ENCODE data around the gene NAALADL2. TPM values are rescaled to one million over a fixed set of nuclear protein-coding genes. Genes with fewer than 3 reads are reported as not detected.

NAALADL2 gene
- polyA plus RNA-seq, 3 donors = not detected

DNA sequence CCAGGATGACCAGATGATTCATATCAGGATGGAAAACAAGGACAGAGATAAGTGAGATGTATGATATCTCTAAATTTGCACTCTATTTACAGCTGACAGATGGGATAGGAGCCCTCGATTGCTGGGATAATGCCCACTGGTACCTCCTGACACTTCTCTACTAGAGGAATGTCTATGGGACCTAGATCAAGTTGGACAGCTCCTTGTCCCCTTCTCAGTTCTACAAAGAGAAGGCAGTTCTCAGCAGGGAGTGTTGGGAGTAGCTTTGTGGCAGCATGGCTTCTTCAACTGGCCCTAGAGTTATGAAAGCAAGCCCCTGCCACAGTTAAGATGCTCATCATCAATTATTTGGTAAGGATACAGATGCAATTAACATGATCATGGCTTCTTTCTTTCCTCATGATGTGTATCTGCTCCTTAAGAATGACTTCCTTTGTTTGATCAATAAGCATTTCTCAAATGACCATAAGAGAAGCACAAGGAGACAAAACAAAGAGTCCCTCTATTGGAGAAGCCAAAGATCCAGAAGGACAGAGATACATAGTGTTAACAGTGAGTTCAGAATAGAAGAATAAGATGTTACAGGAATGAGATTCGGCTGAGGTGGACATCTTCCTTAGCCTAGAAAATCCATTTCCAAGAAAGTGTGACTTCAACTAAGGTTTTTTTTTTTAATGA is 481.3 kb downstream of the NAALADL2 start:
- intact Hi-C loops (cut with micrococcal nuclease) = no loop called here
- Mint-ChIP-seq H3K27ac (no peak overlapping the region), H3K27me3 (ENCODE audit: low read depth in 3 of 3) (peaks cover 0 to 3% (median 0%) of the 10 kb centered on the region in 3 donors), H3K4me1 (no peaks in the 10 kb centered on the region), H3K36me3 (no peaks in the 10 kb centered on the region), H3K9me3 (peaks cover 0 to 3% (median 0%) of the 10 kb centered on the region in 7 donors), H3K4me3 (no peak overlapping the region)
- Histone ChIP-seq H3K9me3 (replicated peaks in 1 of 2; ENCODE audit: control insufficient read depth in 1 of 2, insufficient read depth in 1 of 2, low read length in 2 of 2) (no peaks in the 10 kb centered on the region), H3K9ac (ENCODE audit: insufficient read depth, low read length, poor library complexity, severe bottlenecking) (no peak overlapping the region), H3K36me3 (replicated peaks in 1 of 2; ENCODE audit: control insufficient read depth in 1 of 2, insufficient read depth in 2 of 2, low read length in 2 of 2) (no peaks in the 10 kb centered on the region), H3K4me3 (replicated peaks in 1 of 3; ENCODE audit: low read depth in 2 of 3, low read length in 3 of 3) (no peak overlapping the region), H4K20me1 (ENCODE audit: insufficient read depth, low read length) (no peaks in the 10 kb centered on the region), H3K27me3 (ENCODE audit: control insufficient read depth in 2 of 2, insufficient read depth in 2 of 2, low read length in 2 of 2) (no peaks in the 10 kb centered on the region), H2AFZ (ENCODE audit: insufficient read depth, low read depth, low read length, poor library complexity, severe bottlenecking) (no peak overlapping the region), H3K79me2 (ENCODE audit: insufficient read depth, low read length) (no peaks in the 10 kb centered on the region), H3K4me2 (replicated peaks; ENCODE audit: extremely low read depth, low read length, poor library complexity, severe bottlenecking) (no peak overlapping the region), H3K27ac (ENCODE audit: low read depth in 1 of 2, low read length in 2 of 2) (no peak overlapping the region), H3K4me1 (ENCODE audit: control insufficient read depth in 1 of 2, insufficient read depth in 2 of 2, low read length in 2 of 2) (no peaks in the 10 kb centered on the region)
- WGBS (ENCODE audit: insufficient coverage) = no CpG with 5 or more reads among the region's 2 CpGs
- DNase-seq = no peak
- TF ChIP-seq, protein P1, sequence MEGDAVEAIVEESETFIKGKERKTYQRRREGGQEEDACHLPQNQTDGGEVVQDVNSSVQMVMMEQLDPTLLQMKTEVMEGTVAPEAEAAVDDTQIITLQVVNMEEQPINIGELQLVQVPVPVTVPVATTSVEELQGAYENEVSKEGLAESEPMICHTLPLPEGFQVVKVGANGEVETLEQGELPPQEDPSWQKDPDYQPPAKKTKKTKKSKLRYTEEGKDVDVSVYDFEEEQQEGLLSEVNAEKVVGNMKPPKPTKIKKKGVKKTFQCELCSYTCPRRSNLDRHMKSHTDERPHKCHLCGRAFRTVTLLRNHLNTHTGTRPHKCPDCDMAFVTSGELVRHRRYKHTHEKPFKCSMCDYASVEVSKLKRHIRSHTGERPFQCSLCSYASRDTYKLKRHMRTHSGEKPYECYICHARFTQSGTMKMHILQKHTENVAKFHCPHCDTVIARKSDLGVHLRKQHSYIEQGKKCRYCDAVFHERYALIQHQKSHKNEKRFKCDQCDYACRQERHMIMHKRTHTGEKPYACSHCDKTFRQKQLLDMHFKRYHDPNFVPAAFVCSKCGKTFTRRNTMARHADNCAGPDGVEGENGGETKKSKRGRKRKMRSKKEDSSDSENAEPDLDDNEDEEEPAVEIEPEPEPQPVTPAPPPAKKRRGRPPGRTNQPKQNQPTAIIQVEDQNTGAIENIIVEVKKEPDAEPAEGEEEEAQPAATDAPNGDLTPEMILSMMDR (IDR thresholded peaks at IDR 0.05) = no peak

DNA sequence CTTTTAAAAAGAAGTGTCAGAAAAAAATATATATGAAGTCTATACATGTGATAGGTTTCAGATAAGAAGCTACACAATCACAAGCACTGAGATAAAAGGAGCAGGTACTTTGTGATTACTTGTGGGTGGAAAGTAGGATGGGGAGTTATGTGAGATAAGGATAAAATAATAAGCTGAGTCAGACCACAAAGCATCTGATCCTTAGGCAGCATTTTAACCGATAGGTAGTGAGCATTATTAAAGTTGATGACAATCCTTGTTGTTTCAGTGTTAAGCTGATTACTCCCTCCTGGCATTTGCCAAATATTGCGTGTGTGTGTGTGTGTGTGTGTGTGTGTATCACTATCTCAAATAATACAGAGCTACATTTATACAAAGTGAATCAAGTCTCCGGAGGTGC is 483.1 kb downstream of the NAALADL2 start:
- no peak overlapping the region for H3K27ac Mint-ChIP-seq
- no peak overlapping the region for H3K4me2 ChIP-seq (replicated peaks; ENCODE audit: extremely low read depth, low read length, poor library complexity, severe bottlenecking)
- H3K27me3 ChIP-seq (ENCODE audit: control insufficient read depth in 2 of 2, insufficient read depth in 2 of 2, low read length in 2 of 2) = no peaks in the 10 kb centered on the region
- H3K79me2 ChIP-seq (ENCODE audit: insufficient read depth, low read length) = no peaks in the 10 kb centered on the region
- H3K27me3 Mint-ChIP-seq (ENCODE audit: low read depth in 3 of 3) = peaks cover 0 to 3% (median 0%) of the 10 kb centered on the region in 3 donors
- peaks cover 0 to 3% (median 0%) of the 10 kb centered on the region in 7 donors for H3K9me3 Mint-ChIP-seq
- no peaks in the 10 kb centered on the region for H3K36me3 ChIP-seq (replicated peaks in 1 of 2; ENCODE audit: control insufficient read depth in 1 of 2, insufficient read depth in 2 of 2, low read length in 2 of 2)
- H3K4me1 Mint-ChIP-seq = no peaks in the 10 kb centered on the region
- H3K9me3 ChIP-seq (replicated peaks in 1 of 2; ENCODE audit: control insufficient read depth in 1 of 2, insufficient read depth in 1 of 2, low read length in 2 of 2) = no peaks in the 10 kb centered on the region
- no peak overlapping the region for H3K4me3 ChIP-seq (replicated peaks in 1 of 3; ENCODE audit: low read depth in 2 of 3, low read length in 3 of 3)
- no peak overlapping the region for H2AFZ ChIP-seq (ENCODE audit: insufficient read depth, low read depth, low read length, poor library complexity, severe bottlenecking)
- intact Hi-C loops (cut with micrococcal nuclease) = no loop called here
- no peak overlapping the region for H3K27ac ChIP-seq (ENCODE audit: low read depth in 1 of 2, low read length in 2 of 2)
- no peak overlapping the region for H3K4me3 Mint-ChIP-seq
- DNase-seq = no peak
- H3K9ac ChIP-seq (ENCODE audit: insufficient read depth, low read length, poor library complexity, severe bottlenecking) = no peak overlapping the region
- no peaks in the 10 kb centered on the region for H3K4me1 ChIP-seq (ENCODE audit: control insufficient read depth in 1 of 2, insufficient read depth in 2 of 2, low read length in 2 of 2)
- no peaks in the 10 kb centered on the region for H4K20me1 ChIP-seq (ENCODE audit: insufficient read depth, low read length)
- no peaks in the 10 kb centered on the region for H3K36me3 Mint-ChIP-seq
- WGBS (ENCODE audit: insufficient coverage) = 0% methylated on average over 1 of the region's 3 CpGs
- TF ChIP-seq, protein P1 (IDR thresholded peaks at IDR 0.05) = no peak

All from CD14-positive monocyte (primary cell).